Sigmoid colon (tissue), 7 donors: Measurements from ENCODE around the gene ADA. TPM values are rescaled to one million over a fixed set of nuclear protein-coding genes. Genes with fewer than 3 reads are reported as not detected.

Experiments used
- DNase-seq: peaks from one replicate; pipeline ENCODE4 v3.0.0-alpha.2; 2019
- H3K27ac ChIP-seq, 4 donors: fragments of 200-600 bp; sonication (generic); one replicate each; pipeline ENCODE4 v1.5.1; 2016 to 2019; ENCODE audit warnings: mild to moderate bottlenecking in 1 of 4
- H3K27me3 ChIP-seq, 3 donors: fragments of 200-600 bp; sonication (generic); one replicate each; pipeline ENCODE4 v1.5.1; 2019; ENCODE audit warnings: mild to moderate bottlenecking in 1 of 3
- H3K36me3 ChIP-seq, 4 donors: fragments of 200-600 bp; sonication (generic); one replicate each; pipeline ENCODE4 v1.5.1; 2016 to 2019
- H3K4me1 ChIP-seq, 4 donors: fragments of 200-600 bp; sonication (generic); one replicate each; pipeline ENCODE4 v1.5.1; 2017 to 2019
- H3K4me3 ChIP-seq, 4 donors: fragments of 200-600 bp; sonication (generic); one replicate each; pipeline ENCODE4 v1.5.1; 2017 to 2019; ENCODE audit warnings: mild to moderate bottlenecking in 2 of 4, moderate library complexity in 1 of 4
- H3K9me3 ChIP-seq, 4 donors: fragments of 200-600 bp in 3 of 4; sonication (generic) in 3 of 4; one replicate each; pipeline versions ENCODE4 v1.5.1 to v1.6.1; 2013 to 2019
- EP300 ChIP-seq, 4 donors: sonication (generic); formaldehyde crosslinking; IDR thresholded peaks; one replicate each; pipeline ENCODE4 v1.6.1; 2017; ENCODE audit warnings: antibody characterized with exemption in 4 of 4
- POLR2A ChIP-seq, 2 donors: fragments of 450-650 bp; IDR thresholded peaks; one replicate each; pipeline ENCODE4 v1.6.1; 2016; ENCODE audit warnings: antibody characterized with exemption in 2 of 2, mild to moderate bottlenecking in 2 of 2, moderate library complexity in 2 of 2
- POLR2AphosphoS5 ChIP-seq, 4 donors: sonication (generic); formaldehyde crosslinking; IDR thresholded peaks; one replicate each; pipeline ENCODE4 v1.6.1; 2017; ENCODE audit warnings: antibody characterized with exemption in 4 of 4
- WGBS, 2 donors: extraction: QIAGEN DNeasy Blood & Tissue Kit; methylation state at CpG; one replicate each; pipeline ENCODE4 v1.1.7; 2013; 5-methylcytosine and 5-hydroxymethylcytosine counted together
- intact Hi-C: fragments of 100-400 bp; cut with DNase I; formaldehyde crosslinking; loops from one replicate; pipeline ENCODE4 v1.15.1; 2023
- polyA plus RNA-seq, 3 donors: library from polyadenylated mRNA; stranded (reverse); fragments of 200-250 nt; gene quantifications; one replicate each; pipeline ENCODE4 v1.2.3, GENCODE V29; 2013
- total RNA-seq, 4 donors: library from RNA; depleted of rRNA; stranded (reverse); fragments of >200 nt; gene quantifications; one replicate each; pipeline ENCODE4 v1.1.0, GENCODE V29; 2016
- TF ChIP-seq, protein P1 (sequence below), 4 experiments: fragments of 450-650 bp in 3 of 4; fragments of 200-600 bp in 1 of 4; IDR thresholded peaks; one replicate each; pipeline ENCODE4 v1.5.1; 2016 to 2019; ENCODE audit warnings: antibody characterized with exemption in 4 of 4, mild to moderate bottlenecking in 3 of 4, moderate library complexity in 2 of 4
- donor health status: healthy with polysubstance abuse.
- donor health status: Bipolar disorder and iron deficiency.
- donor health status: healthy.

ADA gene
- total and polyA plus RNA-seq, 7 donors = 2.5 to 17.1 (median 11.1) TPM

DNA sequence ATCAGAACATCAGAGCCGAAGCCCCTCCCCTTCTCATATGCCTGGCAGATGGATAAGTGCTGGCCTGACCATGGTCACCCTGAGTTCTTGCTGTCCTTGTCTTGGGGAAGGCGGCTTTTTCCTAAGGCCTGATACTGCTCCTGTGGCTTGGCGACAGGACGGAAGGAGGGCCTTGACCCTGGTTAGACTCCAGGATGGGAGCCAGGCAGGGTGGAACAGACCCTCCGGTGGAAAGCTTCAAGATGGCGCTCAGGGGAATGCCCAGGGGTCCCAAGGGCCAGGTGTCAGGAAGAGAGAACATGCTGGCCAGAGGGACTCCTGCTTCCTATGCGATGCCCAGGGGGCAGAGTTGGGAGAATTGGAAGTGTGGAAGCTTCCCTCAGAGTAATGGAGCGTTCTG is 29.6 kb downstream of the ADA start:
- Histone ChIP-seq H3K4me1 (peaks cover 0 to under 1% (median under 1%) of the 10 kb centered on the region in 4 donors), H3K4me3 (no peak overlapping the region), H3K27me3 (no peaks in the 10 kb centered on the region), H3K9me3 (no peaks in the 10 kb centered on the region), H3K27ac (no peak overlapping the region), H3K36me3 (peaks cover 18 to 64% (median 26%) of the 10 kb centered on the region in 4 donors)
- DNase-seq = no peak
- TF ChIP-seq POLR2AphosphoS5 (IDR thresholded peaks at IDR 0.05) (peak in 1 of 4 donors; percentile 14), POLR2A (IDR thresholded peaks at IDR 0.05) (no peak), EP300 (IDR thresholded peaks at IDR 0.05) (no peak)
- 98% methylated on average over 8 of the region's 8 CpGs for WGBS, 2 donors
- intact Hi-C loops = no loop called here

DNA sequence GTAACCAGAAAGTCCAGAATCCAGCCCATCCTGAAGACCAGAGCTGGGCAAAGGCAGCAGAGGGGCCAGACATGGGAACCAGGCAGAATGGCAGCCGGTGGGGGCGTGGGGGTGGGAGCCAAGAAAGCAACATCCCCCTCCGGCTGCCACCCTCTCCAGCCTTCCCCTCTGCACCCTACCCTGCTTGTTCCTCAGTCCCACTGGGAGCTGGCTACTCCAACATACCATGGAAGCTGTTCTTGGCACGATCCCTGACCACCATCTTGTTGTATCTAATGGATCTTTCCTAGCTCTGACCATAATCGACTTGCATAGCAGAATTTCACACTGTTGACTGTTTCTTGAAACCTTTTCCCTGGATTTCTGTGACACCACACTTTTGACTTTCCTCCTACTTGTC is 30.2 kb downstream of the ADA start:
- H3K4me1 ChIP-seq = peaks cover 0 to 6% (median 6%) of the 10 kb centered on the region in 4 donors
- no peaks in the 10 kb centered on the region for H3K9me3 ChIP-seq
- H3K4me3 ChIP-seq = no peak overlapping the region
- DNase-seq = no peak
- H3K36me3 ChIP-seq = peaks cover 18 to 70% (median 32%) of the 10 kb centered on the region in 4 donors
- intact Hi-C loops = no loop called here
- no peak overlapping the region for H3K27ac ChIP-seq
- peak in 1 of 4 donors; percentile 13 for TF ChIP-seq POLR2AphosphoS5 (IDR thresholded peaks at IDR 0.05)
- TF ChIP-seq POLR2A (IDR thresholded peaks at IDR 0.05) = no peak
- TF ChIP-seq, protein P1, sequence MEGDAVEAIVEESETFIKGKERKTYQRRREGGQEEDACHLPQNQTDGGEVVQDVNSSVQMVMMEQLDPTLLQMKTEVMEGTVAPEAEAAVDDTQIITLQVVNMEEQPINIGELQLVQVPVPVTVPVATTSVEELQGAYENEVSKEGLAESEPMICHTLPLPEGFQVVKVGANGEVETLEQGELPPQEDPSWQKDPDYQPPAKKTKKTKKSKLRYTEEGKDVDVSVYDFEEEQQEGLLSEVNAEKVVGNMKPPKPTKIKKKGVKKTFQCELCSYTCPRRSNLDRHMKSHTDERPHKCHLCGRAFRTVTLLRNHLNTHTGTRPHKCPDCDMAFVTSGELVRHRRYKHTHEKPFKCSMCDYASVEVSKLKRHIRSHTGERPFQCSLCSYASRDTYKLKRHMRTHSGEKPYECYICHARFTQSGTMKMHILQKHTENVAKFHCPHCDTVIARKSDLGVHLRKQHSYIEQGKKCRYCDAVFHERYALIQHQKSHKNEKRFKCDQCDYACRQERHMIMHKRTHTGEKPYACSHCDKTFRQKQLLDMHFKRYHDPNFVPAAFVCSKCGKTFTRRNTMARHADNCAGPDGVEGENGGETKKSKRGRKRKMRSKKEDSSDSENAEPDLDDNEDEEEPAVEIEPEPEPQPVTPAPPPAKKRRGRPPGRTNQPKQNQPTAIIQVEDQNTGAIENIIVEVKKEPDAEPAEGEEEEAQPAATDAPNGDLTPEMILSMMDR (IDR thresholded peaks at IDR 0.05) = no peak
- H3K27me3 ChIP-seq = no peaks in the 10 kb centered on the region
- 95 to 96% methylated on average over 5 of the region's 5 CpGs for WGBS, 2 donors

DNA sequence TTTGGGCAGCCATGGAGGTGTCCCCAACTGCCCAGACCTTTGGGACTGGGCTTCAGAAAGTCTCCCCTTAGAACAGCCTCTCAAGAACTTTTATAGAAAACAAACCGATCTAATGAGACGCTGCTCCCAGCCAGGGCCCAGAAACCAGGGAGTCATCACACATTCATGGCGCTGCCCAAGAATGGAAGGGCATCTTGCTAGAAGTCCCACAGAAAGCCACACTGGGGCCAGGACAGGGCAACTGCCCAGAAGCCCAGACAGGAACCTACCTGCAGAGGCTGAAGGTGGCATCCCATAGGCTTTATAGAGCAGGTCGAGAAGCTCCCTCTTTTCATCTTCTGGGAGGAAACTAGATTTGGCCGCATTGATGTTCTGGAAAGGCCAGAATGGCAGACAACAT is 31.5 kb downstream of the ADA start:
- intact Hi-C loops = no loop called here
- no peaks in the 10 kb centered on the region for H3K27me3 ChIP-seq
- WGBS, 2 donors = 98% methylated on average over 5 of the region's 5 CpGs
- H3K9me3 ChIP-seq = no peaks in the 10 kb centered on the region
- H3K4me3 ChIP-seq = no peak overlapping the region
- TF ChIP-seq, protein P1 (IDR thresholded peaks at IDR 0.05) = no peak
- TF ChIP-seq POLR2A (IDR thresholded peaks at IDR 0.05) = no peak
- no peak for TF ChIP-seq EP300 (IDR thresholded peaks at IDR 0.05)
- TF ChIP-seq POLR2AphosphoS5 (IDR thresholded peaks at IDR 0.05) = no peak
- no peak for DNase-seq
- peaks cover 18 to 83% (median 38%) of the 10 kb centered on the region in 4 donors for H3K36me3 ChIP-seq
- peaks cover 0 to 19% (median 19%) of the 10 kb centered on the region in 4 donors for H3K4me1 ChIP-seq
- no peak overlapping the region for H3K27ac ChIP-seq

DNA sequence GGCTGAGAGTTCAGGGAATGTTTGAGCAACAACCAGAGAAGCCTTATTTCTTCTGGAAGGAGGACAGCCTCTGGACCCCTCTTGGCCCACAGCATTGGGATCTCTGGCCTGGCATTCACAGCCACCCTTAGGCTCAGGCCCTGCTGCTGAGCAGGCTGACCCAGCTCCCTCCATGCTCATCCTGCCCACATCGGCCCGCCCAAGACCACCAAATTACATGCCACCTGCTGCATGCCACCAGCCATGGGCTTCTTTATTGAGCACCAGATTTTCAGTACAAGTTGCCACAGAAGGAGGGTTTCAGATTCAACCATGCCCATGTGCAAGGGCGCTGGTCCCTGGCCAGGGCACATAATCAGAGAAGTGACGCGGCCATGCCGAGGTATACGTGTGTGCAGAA is 32.2 kb downstream of the ADA start:
- H3K9me3 ChIP-seq = no peaks in the 10 kb centered on the region
- peak in 1 of 4 donors; percentile 11 for TF ChIP-seq POLR2AphosphoS5 (IDR thresholded peaks at IDR 0.05)
- TF ChIP-seq POLR2A (IDR thresholded peaks at IDR 0.05) = no peak
- WGBS, 2 donors = 97% methylated on average over 7 of the region's 7 CpGs
- H3K27ac ChIP-seq = no peak overlapping the region
- peaks cover 0 to 27% (median 27%) of the 10 kb centered on the region in 4 donors for H3K4me1 ChIP-seq
- intact Hi-C loops = no loop called here
- no peak overlapping the region for H3K4me3 ChIP-seq
- peaks cover 18 to 89% (median 38%) of the 10 kb centered on the region in 4 donors for H3K36me3 ChIP-seq
- DNase-seq = no peak
- no peaks in the 10 kb centered on the region for H3K27me3 ChIP-seq

DNA sequence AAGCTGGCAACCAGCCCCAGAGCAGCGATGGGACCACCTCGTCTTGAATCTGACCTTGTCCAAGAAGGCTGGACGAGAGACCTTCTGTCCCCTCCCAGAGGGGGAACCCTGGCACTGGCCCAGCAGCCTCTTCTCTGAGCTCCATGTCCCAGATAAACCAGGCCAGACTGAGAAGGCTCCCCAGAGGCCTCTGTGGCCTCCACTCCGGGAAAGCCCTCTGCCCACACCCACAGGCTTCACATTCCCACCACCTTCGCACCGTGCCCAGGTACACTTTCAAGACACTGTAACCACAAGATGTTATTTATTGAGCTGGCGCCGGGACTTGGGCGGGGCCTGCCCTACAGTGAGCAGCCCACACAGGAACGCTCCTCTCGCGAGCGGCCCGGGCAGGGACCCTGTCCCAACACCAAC is 33.2 kb downstream of the ADA start:
- WGBS, 2 donors = 22 to 44% methylated on average over 14 of the region's 14 CpGs

More for the DNA sequence above, 33.2 kb downstream of the ADA start:
- H3K27me3 ChIP-seq = no peaks in the 10 kb centered on the region
- H3K4me3 ChIP-seq = no peak overlapping the region
- TF ChIP-seq, protein P1 (IDR thresholded peaks at IDR 0.05) = no peak
- H3K9me3 ChIP-seq = no peaks in the 10 kb centered on the region
- DNase-seq = no peak
- peaks cover 18 to 87% (median 38%) of the 10 kb centered on the region in 4 donors for H3K36me3 ChIP-seq
- peak overlapping the region in 1 of 4 donors; percentile 23 for H3K27ac ChIP-seq
- intact Hi-C loops = no loop called here
- peaks cover 0 to 36% (median 36%) of the 10 kb centered on the region in 4 donors for H3K4me1 ChIP-seq
